VCaP (cell line): ENCODE data around the gene TIMM22.

Experiments used
- H3K27ac ChIP-seq: fragments of 450-650 bp; 2 replicates; pipeline ENCODE4 v1.5.1; 2017
- TF ChIP-seq, protein P1 (sequence below): fragments of 450-650 bp; conservative IDR thresholded peaks from 2 replicates; pipeline ENCODE4 v1.5.1; 2017; ENCODE audit warnings: mild to moderate bottlenecking, moderate library complexity

Gene TIMM22

DNA sequence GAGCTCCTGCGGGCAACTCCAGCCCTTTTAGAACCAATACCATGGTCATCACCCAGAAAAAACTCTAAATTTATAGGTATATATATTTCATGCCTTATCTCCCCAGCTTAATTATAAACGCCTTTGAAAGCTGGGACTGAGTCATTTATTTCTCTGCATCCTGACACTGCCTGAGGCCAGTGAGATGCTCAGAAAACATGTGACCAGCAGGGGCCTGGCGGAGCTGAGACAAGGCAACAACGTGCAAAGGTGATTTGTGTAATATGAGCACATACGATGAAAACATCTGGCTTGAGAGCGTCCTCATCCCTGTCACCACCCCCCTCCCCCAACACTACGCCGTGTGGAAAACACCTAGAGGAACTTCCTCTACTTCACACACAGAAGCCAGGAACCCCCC, 40.0 kb upstream of the TIMM22 start:
- TF ChIP-seq, protein P1, sequence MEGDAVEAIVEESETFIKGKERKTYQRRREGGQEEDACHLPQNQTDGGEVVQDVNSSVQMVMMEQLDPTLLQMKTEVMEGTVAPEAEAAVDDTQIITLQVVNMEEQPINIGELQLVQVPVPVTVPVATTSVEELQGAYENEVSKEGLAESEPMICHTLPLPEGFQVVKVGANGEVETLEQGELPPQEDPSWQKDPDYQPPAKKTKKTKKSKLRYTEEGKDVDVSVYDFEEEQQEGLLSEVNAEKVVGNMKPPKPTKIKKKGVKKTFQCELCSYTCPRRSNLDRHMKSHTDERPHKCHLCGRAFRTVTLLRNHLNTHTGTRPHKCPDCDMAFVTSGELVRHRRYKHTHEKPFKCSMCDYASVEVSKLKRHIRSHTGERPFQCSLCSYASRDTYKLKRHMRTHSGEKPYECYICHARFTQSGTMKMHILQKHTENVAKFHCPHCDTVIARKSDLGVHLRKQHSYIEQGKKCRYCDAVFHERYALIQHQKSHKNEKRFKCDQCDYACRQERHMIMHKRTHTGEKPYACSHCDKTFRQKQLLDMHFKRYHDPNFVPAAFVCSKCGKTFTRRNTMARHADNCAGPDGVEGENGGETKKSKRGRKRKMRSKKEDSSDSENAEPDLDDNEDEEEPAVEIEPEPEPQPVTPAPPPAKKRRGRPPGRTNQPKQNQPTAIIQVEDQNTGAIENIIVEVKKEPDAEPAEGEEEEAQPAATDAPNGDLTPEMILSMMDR: no peak
- H3K27ac ChIP-seq: no peak overlapping the region

DNA sequence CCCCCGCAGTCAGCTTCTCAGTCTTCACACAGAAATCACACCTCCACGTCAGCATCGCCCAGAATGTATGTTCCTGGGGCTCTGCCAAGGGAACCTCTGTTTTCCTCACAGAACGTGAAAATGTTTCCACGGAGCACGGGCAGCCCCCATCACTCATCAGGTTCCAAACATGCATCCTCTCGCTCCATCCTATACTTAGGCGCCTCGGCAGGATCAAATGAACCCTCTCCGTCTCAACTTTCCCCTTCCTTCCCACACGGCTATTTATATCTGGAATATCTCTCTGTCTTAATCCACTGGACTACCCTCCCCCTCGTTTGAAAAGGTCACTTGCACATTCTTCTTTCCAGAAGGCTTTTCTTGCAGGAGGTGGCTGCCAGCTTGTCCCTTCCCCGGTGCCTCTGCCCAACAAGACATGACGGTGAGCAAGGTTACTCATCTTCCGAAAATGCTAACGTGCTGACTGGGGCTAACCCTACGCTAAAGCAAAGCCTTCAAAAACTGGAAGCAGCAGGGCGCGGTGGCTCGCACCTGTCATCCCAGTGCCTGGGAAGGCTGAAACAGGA, 39.0 kb upstream of the TIMM22 start:
- no peak overlapping the region for H3K27ac ChIP-seq
- TF ChIP-seq, protein P1: no peak

DNA sequence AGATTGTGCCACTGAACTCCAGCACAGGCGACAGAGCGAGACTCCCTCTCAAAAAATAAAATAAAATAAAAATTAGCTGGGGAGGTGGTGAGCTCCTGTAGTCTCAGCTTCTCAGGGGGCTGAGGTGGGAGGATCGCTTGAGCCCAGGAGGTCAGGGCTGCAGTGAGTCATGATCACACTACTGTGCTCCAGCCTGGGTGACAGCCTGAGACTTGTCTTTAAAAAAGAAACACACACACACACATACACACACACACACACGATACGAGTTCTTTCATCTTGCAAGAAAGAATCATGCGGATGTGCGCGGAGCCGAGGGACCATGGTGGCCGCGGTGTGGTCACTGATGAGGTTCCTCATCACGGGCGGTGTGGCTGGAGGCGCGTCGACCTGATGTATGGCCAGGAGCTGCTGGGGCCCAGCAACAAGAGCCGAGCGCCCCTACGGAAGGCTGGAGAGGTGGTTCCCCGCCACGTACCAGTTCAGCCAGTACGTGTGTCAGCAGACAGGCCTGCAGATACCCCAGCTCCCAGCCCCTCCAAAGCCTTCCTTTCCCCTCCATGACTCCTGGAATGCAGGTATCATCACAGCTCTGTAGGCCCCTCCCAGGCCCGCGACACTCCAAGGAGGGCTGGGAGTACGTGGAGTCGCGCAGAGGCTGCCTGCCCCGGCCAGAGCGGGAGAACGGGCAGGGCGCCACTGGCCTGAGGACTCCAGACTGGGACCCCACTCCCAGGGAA, 38.0 kb upstream of the TIMM22 start:
- TF ChIP-seq, protein P1: no peak
- no peak overlapping the region for H3K27ac ChIP-seq

DNA sequence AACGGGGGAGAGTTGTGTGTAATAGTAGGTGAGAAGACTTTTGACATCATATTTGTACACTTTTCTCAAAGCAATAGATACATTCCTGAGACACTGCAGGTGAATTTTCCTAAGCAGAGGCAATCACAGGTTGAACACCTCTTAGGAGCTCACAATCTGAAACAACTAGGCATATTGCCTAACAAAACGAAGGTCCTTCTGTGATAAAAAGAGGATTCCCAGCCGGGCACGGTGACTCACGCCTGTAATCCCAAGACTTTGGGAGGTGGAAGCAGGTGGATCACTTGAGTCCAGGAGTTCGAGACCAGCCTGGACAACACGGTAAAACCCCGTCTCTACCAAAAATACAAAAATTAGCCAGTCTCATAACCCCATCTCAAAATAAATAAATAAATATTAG, 34.8 kb upstream of the TIMM22 start:
- TF ChIP-seq, protein P1: no peak

DNA sequence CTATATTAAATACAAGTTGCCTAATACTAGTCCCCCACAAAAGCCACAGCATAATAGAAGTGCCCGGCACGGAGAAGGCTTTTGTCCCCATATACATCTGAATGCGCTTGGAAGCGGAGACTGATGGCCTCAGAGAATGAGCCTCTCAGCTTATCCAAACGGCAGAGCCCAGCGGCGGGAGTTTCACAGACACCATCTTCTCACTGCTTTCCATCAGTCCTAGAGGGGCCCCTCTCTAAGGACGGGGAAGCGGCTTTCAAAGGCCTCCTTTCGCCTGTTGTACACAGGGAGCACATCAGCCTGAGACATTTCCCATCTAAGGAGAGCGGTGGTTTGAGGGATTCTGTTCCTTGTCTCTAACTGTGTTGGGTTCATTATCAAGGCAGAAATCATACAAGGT, 34.3 kb upstream of the TIMM22 start:
- TF ChIP-seq, protein P1: no peak
- no peak overlapping the region for H3K27ac ChIP-seq

More for the DNA sequence above, 34.8 kb upstream of the TIMM22 start:
- H3K27ac ChIP-seq: no peak overlapping the region

DNA sequence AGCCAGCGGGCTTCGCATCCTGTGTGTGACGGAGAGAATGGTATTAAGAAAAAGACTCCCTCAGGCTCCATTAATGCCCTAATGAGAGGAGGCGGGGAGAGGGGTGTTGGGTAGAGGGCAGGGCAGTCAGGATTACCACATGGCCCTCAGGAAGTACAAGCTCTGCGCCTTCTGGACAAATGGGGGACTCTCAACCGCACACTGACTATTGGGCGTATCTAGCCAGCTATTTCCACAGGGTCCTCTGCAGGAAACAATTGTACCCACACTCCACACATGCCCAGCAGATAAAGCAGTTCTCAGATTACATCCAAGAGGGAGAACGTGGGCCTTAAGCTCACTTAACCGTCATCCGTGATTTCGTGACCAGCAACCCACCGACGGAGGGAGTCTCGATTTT, 32.1 kb upstream of the TIMM22 start:
- TF ChIP-seq, protein P1: no peak
- H3K27ac ChIP-seq: no peak overlapping the region

DNA sequence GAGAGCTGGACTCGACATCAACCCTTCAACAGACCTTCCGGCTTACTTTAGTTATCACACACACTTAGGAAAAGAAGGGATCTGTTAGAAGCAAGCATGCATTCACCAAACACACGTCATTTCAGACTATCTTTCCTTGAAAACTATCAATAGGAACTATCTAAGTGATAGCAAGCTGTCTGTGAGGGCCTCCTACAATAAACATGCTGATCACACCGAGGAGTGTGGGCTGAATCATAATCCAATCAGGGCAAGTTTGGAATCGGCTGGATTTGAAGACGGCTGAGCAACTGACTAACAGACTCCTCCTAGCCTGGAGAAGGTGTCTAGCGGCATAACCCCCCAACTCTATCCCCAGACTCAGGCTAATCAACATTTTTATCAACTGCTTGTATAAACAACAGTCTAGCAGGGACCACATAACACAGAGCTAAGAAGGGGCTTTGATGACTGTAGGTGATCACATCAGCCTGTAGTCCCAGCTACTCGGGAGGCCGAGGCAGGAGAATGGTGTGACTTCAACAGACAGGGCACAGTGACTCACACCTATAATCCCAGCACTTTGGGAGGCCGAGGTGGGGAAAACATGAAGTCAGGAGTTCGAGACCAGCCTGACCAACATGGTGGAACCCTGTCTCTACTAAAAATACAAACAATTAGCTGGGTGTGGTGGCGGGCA, 31.5 kb upstream of the TIMM22 start:
- TF ChIP-seq, protein P1: no peak
- no peak overlapping the region for H3K27ac ChIP-seq
